GM18502 (cell line): ENCODE measurements around the gene ITSN1.
"Not testable (repeated sequence)": the region's sequence is repeated elsewhere in the genome, so short reads cannot be mapped to it uniquely, and the experiment has no call there.

Experiments
- ATAC-seq: cut with Tn5 transposase; IDR thresholded peaks from one replicate; pipeline ENCODE4 v1.9.1; 2021; ENCODE audit warnings: mild to moderate bottlenecking; ENCODE audit not compliant: unreplicated experiment, poor library complexity

ITSN1 gene

GRCh38 chr21:33902349-33902748 lies 260.0 kb downstream of the ITSN1 start:
- no peak for ATAC-seq

GRCh38 chr21:33904041-33904440 lies 261.7 kb downstream of the ITSN1 start:
- ATAC-seq = no peak

GRCh38 chr21:33908760-33909159 lies 266.5 kb downstream of the ITSN1 start:
- ATAC-seq = no peak

- no peak for ATAC-seq
Observed at GRCh38 chr21:33909756-33910155, 267.5 kb downstream of the ITSN1 start.

GRCh38 chr21:33914188-33914587 lies 271.9 kb downstream of the ITSN1 start:
- no peak for ATAC-seq

GRCh38 chr21:33915368-33916199 lies 273.3 kb downstream of the ITSN1 start, which contains the start of gene ATP5PO:
Gene ATP5PO, minus strand, starts transcription at chr21:33915804. Its CDS starts 41 bp downstream, at chr21:33915763.
- ATAC-seq = peak; percentile 98

GRCh38 chr21:33916200-33916567 lies 273.9 kb downstream of the ITSN1 start:
- no peak for ATAC-seq

- ATAC-seq = no peak
Observed at GRCh38 chr21:33917421-33917820, 275.1 kb downstream of the ITSN1 start.

GRCh38 chr21:33924079-33924765 lies 281.9 kb downstream of the ITSN1 start:
- ATAC-seq = peak; percentile 74

- ATAC-seq = no peak
Observed at GRCh38 chr21:33924766-33925100, 282.4 kb downstream of the ITSN1 start.

- not testable (repeated sequence) for ATAC-seq
Observed at GRCh38 chr21:33926248-33926647, 283.9 kb downstream of the ITSN1 start.

- ATAC-seq = not testable (repeated sequence)
Observed at GRCh38 chr21:33931052-33931798, 288.9 kb downstream of the ITSN1 start.

GRCh38 chr21:33931799-33932390 lies 289.6 kb downstream of the ITSN1 start:
- no peak for ATAC-seq

GRCh38 chr21:33932731-33933130 lies 290.4 kb downstream of the ITSN1 start:
- ATAC-seq = no peak

GRCh38 chr21:33936301-33937038 lies 294.2 kb downstream of the ITSN1 start:
- no peak for ATAC-seq

- no peak for ATAC-seq
Observed at GRCh38 chr21:33937146-33937545, 294.8 kb downstream of the ITSN1 start.

GRCh38 chr21:33937931-33938339 lies 295.6 kb downstream of the ITSN1 start:
- no peak for ATAC-seq

- no peak for ATAC-seq
Observed at GRCh38 chr21:33938381-33938780, 296.1 kb downstream of the ITSN1 start.

- no peak for ATAC-seq
Observed at GRCh38 chr21:33939226-33939625, 296.9 kb downstream of the ITSN1 start.
